PC-9 (cell line): ENCODE data around the gene GAB2. TPM values are rescaled to one million over a fixed set of nuclear protein-coding genes. Genes with fewer than 3 reads are reported as not detected.

Source experiments
- BruUV-seq: library from RNA; stranded (reverse); fragments of 400-500 nt; replicated peaks from 2 replicates; lab custom pipeline; 2021; lab: Mats Ljungman, UMichigan
- CTCF ChIA-PET: fragments of 300-600 bp; sonication (Branson Sonifier 250); formaldehyde crosslinking; loops from one replicate; lab custom pipeline; 2022; ENCODE audit warnings: antibody characterized with exemption; lab: Charles Lee
- POLR2A ChIA-PET: fragments of 300-600 bp; sonication (Branson Sonifier 250); formaldehyde crosslinking; loops from one replicate; lab custom pipeline; 2022; ENCODE audit warnings: antibody characterized with exemption; ENCODE audit not compliant: unreplicated experiment; lab: Charles Lee
- DNase-seq, 2 experiments: peaks; one replicate each; pipeline versions ENCODE4 v3.0.0 to v3.0.0-alpha.2; 2015 to 2022; ENCODE audit warnings: mixed read lengths in 1 of 2
- H2AFZ ChIP-seq: fragments of 200-600 bp; sonication (generic); 2 replicates; pipeline ENCODE4 v1.8.1; 2017; ENCODE audit warnings: antibody characterized with exemption
- H3F3A ChIP-seq: fragments of 200-600 bp; sonication (generic); 2 replicates; pipeline ENCODE4 v1.8.1; 2017; ENCODE audit warnings: antibody characterized with exemption, mild to moderate bottlenecking, low read depth; ENCODE audit not compliant: insufficient read depth
- H3K27ac ChIP-seq: fragments of 200-600 bp; sonication (generic); 2 replicates; pipeline ENCODE4 v1.6.1; 2016; ENCODE audit warnings: mixed run types
- H3K27me3 ChIP-seq: fragments of 200-600 bp; sonication (generic); 2 replicates; pipeline ENCODE4 v1.6.1; 2016; ENCODE audit warnings: low read depth, mixed run types; ENCODE audit not compliant: insufficient read depth
- H3K36me3 ChIP-seq: fragments of 200-600 bp; sonication (generic); 2 replicates; pipeline ENCODE4 v1.6.1; 2016; ENCODE audit warnings: low read depth, mixed run types
- H3K4me1 ChIP-seq: fragments of 200-600 bp; sonication (generic); replicated peaks from 2 replicates; pipeline ENCODE4 v1.6.1; 2016; ENCODE audit warnings: mixed run types; ENCODE audit not compliant: insufficient read depth
- H3K4me2 ChIP-seq: fragments of 200-600 bp; sonication (generic); 2 replicates; pipeline ENCODE4 v1.6.1; 2017; ENCODE audit warnings: mixed run types
- H3K4me3 ChIP-seq: fragments of 200-600 bp; sonication (generic); 2 replicates; pipeline ENCODE4 v1.6.1; 2016; ENCODE audit warnings: mixed run types
- H3K79me2 ChIP-seq: fragments of 200-600 bp; sonication (generic); 2 replicates; pipeline ENCODE4 v1.6.1; 2017; ENCODE audit warnings: low read depth, mixed run types
- H3K9me2 ChIP-seq: fragments of 200-600 bp; sonication (generic); 2 replicates; pipeline ENCODE4 v1.8.1; 2017; ENCODE audit warnings: mild to moderate bottlenecking; ENCODE audit not compliant: insufficient read depth
- H3K9me3 ChIP-seq: fragments of 200-600 bp; sonication (generic); 2 replicates; pipeline ENCODE4 v1.8.1; 2016; ENCODE audit warnings: low read depth; ENCODE audit not compliant: insufficient read depth
- H4K20me1 ChIP-seq: fragments of 200-600 bp; sonication (generic); 2 replicates; pipeline ENCODE4 v1.8.1; 2017; ENCODE audit not compliant: insufficient read depth
- EZH2 ChIP-seq: fragments of 200-600 bp; sonication (generic); IDR thresholded peaks from 2 replicates; pipeline ENCODE4 v1.8.0; 2017; ENCODE audit warnings: antibody characterized with exemption, low read depth
- intact Hi-C: fragments of 100-400 bp; cut with micrococcal nuclease; formaldehyde crosslinking; loops from one replicate; pipeline ENCODE4 v1.10.0; 2022; ENCODE audit not compliant: unreplicated experiment
- total RNA-seq: library from RNA; stranded (reverse); gene quantifications from 2 replicates; pipeline ENCODE4 v1.2.3, GENCODE V29; 2021
- TF ChIP-seq, protein P1 (sequence below): fragments of 200-600 bp; sonication (generic); conservative IDR thresholded peaks from 2 replicates; pipeline ENCODE4 v1.6.1; 2017; ENCODE audit warnings: mixed run types, antibody characterized with exemption, mild to moderate bottlenecking, moderate library complexity

GAB2 gene
- total RNA-seq, 1 experiment from 2014 or later, result 17.5 TPM

DNA sequence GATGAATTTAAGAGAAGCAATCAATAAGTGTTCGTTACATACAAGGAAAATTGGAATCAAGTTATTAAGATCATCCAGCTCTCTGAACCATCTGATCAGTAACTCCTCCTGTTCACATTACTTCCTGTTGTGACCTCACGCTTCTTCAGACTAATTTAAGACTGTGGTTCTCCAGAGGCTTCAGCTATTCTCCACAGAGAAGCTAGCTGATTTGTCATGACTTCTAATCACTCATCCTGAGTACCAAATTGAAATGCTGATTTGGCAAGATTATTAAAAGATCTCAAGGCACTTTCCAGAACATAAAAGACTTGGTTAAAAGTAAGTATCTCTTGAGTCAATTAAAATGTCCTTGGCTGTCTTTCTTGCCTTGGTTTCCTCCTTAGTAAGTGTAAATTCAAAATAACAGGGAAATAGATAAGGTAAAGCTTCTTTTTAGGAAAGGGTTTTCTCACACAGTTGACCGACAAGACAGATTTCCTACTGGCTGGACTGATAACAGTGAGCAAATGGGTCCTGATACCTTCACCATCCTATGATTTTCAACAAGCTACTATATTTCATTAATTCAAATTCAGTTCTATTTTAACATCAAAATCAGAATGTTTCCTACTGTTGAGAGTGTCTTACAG, 38.5 kb downstream of the GAB2 start:
- H3F3A ChIP-seq, result no peaks in the 10 kb centered on the region; the same call in 1 of the 2 replicates
- H4K20me1 ChIP-seq, result no peaks in the 10 kb centered on the region
- BruUV-seq, result no TSS peak
- POLR2A ChIA-PET, result interaction anchor here (0.8 kb wide), 1 partner anchor 11 kb away, joined by 4 read pairs; no protein-coding TSS in a partner anchor
- CTCF ChIA-PET, result no interaction called here
- no peaks in the 10 kb centered on the region for H3K4me1 ChIP-seq
- TF ChIP-seq, protein P1, sequence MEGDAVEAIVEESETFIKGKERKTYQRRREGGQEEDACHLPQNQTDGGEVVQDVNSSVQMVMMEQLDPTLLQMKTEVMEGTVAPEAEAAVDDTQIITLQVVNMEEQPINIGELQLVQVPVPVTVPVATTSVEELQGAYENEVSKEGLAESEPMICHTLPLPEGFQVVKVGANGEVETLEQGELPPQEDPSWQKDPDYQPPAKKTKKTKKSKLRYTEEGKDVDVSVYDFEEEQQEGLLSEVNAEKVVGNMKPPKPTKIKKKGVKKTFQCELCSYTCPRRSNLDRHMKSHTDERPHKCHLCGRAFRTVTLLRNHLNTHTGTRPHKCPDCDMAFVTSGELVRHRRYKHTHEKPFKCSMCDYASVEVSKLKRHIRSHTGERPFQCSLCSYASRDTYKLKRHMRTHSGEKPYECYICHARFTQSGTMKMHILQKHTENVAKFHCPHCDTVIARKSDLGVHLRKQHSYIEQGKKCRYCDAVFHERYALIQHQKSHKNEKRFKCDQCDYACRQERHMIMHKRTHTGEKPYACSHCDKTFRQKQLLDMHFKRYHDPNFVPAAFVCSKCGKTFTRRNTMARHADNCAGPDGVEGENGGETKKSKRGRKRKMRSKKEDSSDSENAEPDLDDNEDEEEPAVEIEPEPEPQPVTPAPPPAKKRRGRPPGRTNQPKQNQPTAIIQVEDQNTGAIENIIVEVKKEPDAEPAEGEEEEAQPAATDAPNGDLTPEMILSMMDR, result no peak
- no peak for TF ChIP-seq EZH2
- no peaks in the 10 kb centered on the region for H3K27me3 ChIP-seq
- no peak for DNase-seq
- no peak overlapping the region for H3K4me2 ChIP-seq
- no peaks in the 10 kb centered on the region for H3K79me2 ChIP-seq
- no peak overlapping the region for H3K4me3 ChIP-seq
- no peaks in the 10 kb centered on the region for H3K36me3 ChIP-seq
- no peak overlapping the region for H3K27ac ChIP-seq
- H3K9me2 ChIP-seq, result no peaks in the 10 kb centered on the region
- H3K9me3 ChIP-seq, result peaks cover 7% of the 10 kb centered on the region; the same call in 1 of the 2 replicates
- intact Hi-C loops, result no loop called here
- H2AFZ ChIP-seq, result no peak overlapping the region

- ChIA-PET CTCF (no interaction called here), POLR2A (no interaction called here)
- no peaks in the 10 kb centered on the region for H4K20me1 ChIP-seq
- intact Hi-C loops, result no loop called here
- H2AFZ ChIP-seq, result no peak overlapping the region
- H3K4me3 ChIP-seq, result no peak overlapping the region
- no peaks in the 10 kb centered on the region for H3K79me2 ChIP-seq
- no peak for DNase-seq
- H3K36me3 ChIP-seq, result no peaks in the 10 kb centered on the region
- TF ChIP-seq EZH2, result no peak
- TF ChIP-seq, protein P1, result no peak
- no peaks in the 10 kb centered on the region for H3K9me2 ChIP-seq
- H3K4me1 ChIP-seq, result no peaks in the 10 kb centered on the region
- no TSS peak for BruUV-seq
- H3K27me3 ChIP-seq, result no peaks in the 10 kb centered on the region
- H3F3A ChIP-seq, result no peaks in the 10 kb centered on the region; the same call in 1 of the 2 replicates
- H3K27ac ChIP-seq, result no peak overlapping the region
- H3K9me3 ChIP-seq, result peaks cover 7% of the 10 kb centered on the region; the same call in 1 of the 2 replicates
- no peak overlapping the region for H3K4me2 ChIP-seq
These were observed 39.8 kb downstream of the GAB2 start for GRCh38 chr11:78377625-78378418.

- DNase-seq, result no peak
- BruUV-seq, result no TSS peak
- Histone ChIP-seq H3K9me3 (peaks cover 7% of the 10 kb centered on the region; the same call in 1 of the 2 replicates), H3K9me2 (no peaks in the 10 kb centered on the region), H3F3A (no peaks in the 10 kb centered on the region; the same call in 1 of the 2 replicates), H3K4me1 (no peaks in the 10 kb centered on the region), H3K4me2 (no peak overlapping the region), H3K27ac (no peak overlapping the region), H3K4me3 (no peak overlapping the region), H4K20me1 (no peaks in the 10 kb centered on the region), H2AFZ (no peak overlapping the region), H3K27me3 (no peaks in the 10 kb centered on the region), H3K36me3 (no peaks in the 10 kb centered on the region), H3K79me2 (no peaks in the 10 kb centered on the region)
- intact Hi-C loops, result no loop called here
- TF ChIP-seq EZH2, result no peak
- TF ChIP-seq, protein P1, result no peak
- POLR2A ChIA-PET, result no interaction called here
- CTCF ChIA-PET, result no interaction called here
These were observed 40.8 kb downstream of the GAB2 start for GRCh38 chr11:78376858-78377257.
